Umbilical cord (tissue), 2 donors: ENCODE data around the gene TSEN54. TPM values are rescaled to one million over a fixed set of nuclear protein-coding genes. Genes with fewer than 3 reads are reported as not detected.

Source experiments
- DNase-seq: peaks from one replicate; pipeline ENCODE4 v3.0.0-alpha.2; 2015; ENCODE audit warnings: low spot score
- total RNA-seq: library from RNA; depleted of rRNA; stranded (reverse); fragments of >200 nt; gene quantifications from one replicate; pipeline ENCODE4 v1.2.3, GENCODE V29; 2014; ENCODE audit warnings: low replicate concordance; ENCODE audit not compliant: insufficient read depth

Gene TSEN54
- total RNA-seq, 1 donor from 2014 or later = 12.3 TPM

- no peak for DNase-seq
These were observed 26.5 kb downstream of the TSEN54 start for GRCh38 chr17:75542728-75543336.

- no peak for DNase-seq
These were observed 27.9 kb downstream of the TSEN54 start for GRCh38 chr17:75544250-75544649.

GRCh38 chr17:75546181-75546580 lies 29.9 kb downstream of the TSEN54 start:
- DNase-seq = no peak

- DNase-seq = no peak
These were observed 30.8 kb downstream of the TSEN54 start for GRCh38 chr17:75547091-75547490.

- no peak for DNase-seq
These were observed 32.5 kb downstream of the TSEN54 start for GRCh38 chr17:75548813-75549212.

DNA sequence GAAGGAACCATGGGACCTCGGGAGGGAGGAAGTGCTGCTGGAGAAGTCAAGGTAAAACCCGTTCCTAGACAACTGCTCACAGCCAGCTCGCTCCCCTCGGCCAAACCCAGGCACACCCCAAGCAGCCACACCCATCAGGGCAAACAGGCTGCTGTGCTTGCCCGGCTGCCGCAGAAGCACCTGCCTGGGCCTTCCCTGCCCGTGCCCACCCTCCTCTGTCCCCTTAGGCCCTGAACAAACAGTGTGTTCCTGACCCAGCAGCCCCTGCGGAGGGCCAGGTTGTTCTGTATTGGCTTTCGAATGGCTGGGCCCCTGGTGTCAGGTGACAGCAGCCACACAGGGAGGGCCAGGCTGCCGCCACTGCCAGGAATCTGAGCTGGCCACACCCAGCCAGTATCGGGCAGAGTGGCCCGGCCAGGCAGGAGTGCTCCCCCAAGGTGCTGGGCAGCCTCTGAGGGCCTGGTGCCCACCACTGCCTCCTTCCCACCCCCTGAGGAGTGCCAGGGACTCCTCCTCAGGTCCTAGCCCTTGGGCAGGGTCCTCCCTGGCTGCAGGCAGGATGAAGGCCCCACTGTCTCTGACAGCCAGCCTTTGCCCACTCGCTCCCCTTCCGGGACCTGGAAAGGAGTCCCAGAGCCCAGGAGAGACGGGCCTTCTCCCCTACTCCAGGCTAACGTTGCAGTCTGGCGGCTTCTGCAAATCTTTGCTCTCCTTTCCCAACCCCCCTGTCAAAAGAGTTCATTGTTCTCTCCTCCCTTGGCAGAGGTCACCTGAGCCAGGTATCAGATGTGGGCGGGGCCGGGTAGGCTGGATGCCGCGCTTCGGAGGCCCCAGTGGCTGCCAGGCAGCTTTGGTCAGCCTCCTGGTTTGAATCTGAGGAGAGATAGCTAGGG lies 33.2 kb downstream of the TSEN54 start:
- no peak for DNase-seq

DNA sequence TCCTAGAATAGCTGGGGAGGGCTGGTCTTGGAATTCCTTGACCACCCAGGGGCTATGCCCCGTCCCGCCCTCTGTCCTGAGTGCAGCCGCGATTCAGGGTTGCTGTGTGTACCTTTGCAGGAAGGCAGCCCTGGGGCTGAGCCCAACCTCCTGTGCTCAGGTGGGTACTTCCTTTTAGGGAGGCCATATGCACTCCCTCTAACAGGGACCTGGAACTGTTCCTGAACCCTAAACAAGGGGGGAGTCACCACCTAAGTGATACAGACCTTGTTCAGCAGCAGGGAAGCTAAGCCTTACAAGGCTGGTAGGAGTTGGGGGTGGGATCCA lies 33.8 kb downstream of the TSEN54 start:
- no peak for DNase-seq

DNA sequence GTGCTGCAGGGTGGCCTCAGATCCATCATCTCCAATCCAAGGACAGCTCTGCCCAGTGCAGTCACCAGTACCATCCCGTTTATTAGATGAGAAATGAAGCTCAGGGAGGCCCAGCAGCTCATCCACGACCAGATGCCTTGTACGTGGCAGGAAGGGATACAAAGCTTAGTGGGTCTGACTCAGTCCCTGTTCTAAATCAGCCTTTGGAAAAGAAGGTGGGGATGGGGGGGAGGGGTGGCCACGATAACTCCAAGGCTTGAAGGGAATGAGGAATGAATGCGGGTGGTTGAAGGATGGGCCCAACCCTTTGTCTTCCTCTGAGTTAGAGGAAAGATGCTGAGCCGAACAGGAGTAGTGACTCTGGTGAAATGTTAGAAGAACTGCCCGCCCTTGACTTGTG lies 34.9 kb downstream of the TSEN54 start:
- peak; percentile 85 for DNase-seq

GRCh38 chr17:75552425-75553294 lies 36.3 kb downstream of the TSEN54 start:
- DNase-seq = peak; percentile 79

GRCh38 chr17:75553295-75554110 lies 37.2 kb downstream of the TSEN54 start:
- DNase-seq = peak; percentile 32

- no peak for DNase-seq
These were observed 39.4 kb downstream of the TSEN54 start for GRCh38 chr17:75555679-75556153.

DNA sequence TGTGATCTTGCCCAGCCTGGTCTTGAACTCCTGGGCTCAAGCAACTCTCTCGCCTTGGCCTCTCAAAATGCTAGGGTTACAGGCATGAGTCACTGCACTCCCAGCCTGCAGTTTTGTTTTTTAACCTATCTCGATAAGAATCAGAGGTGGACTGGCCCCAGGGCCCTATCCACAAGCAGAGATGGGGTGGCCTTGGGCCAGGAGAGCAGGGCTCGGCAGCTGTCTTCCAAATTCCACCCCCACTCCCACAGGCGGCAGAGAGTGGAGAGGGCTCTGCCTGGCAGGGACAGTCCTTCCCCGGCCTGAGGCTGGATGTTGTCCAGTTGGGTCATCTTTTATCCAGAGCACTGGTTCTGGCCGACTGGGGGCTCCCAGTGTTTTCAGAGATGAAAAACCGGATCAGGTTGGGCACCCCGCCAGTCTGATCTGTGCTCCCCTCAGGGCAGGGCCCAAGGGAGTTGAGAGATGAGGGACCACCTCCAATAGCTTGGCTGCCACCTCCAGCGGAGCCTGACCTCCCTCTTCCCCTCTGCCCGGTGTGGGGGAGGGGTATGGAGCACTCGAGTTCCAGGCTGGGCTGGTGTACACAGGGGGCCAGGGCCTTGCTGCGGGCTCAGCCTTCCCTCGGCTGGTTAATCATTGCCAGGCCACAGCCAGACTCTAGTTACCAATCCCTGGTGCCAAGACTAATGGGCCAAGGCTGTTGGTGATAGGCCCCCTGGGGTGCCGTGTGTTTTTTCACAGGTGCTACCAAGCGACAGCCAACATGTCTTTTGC lies 40.9 kb downstream of the TSEN54 start:
- peak; percentile 59 for DNase-seq

- no peak for DNase-seq
These were observed 41.7 kb downstream of the TSEN54 start for GRCh38 chr17:75557852-75558665.

GRCh38 chr17:75558666-75559530 lies 42.6 kb downstream of the TSEN54 start:
- no peak for DNase-seq

DNA sequence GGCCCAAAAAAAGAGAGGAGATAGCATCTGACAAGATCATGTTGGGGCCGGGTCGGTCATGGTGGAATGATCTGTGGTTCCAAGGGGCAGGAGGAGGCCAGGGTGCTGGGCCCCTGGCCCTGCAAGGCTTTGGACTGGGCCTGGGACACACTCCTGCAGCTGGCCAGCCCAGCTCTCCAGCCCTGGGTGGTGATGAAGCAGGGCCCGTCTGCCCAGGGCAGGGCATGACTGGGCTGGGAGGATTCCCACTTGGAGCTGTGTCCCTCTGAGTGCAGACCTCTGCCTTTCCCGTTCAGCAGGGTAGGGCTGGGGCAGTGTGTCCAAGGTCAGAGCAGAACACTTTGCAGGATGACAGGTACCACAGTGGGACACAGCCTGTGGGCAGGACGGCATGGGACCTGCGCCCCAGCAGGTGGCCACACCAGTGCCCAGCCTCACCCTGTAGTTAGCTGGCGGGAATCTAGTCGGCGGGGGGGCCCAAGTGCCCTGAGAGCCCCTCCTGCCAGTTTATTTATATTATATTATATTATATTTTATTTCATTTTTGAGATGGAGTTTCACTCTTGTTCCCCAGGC lies 43.7 kb downstream of the TSEN54 start:
- no peak for DNase-seq

GRCh38 chr17:75561927-75562603 lies 45.7 kb downstream of the TSEN54 start:
- DNase-seq = no peak

DNA sequence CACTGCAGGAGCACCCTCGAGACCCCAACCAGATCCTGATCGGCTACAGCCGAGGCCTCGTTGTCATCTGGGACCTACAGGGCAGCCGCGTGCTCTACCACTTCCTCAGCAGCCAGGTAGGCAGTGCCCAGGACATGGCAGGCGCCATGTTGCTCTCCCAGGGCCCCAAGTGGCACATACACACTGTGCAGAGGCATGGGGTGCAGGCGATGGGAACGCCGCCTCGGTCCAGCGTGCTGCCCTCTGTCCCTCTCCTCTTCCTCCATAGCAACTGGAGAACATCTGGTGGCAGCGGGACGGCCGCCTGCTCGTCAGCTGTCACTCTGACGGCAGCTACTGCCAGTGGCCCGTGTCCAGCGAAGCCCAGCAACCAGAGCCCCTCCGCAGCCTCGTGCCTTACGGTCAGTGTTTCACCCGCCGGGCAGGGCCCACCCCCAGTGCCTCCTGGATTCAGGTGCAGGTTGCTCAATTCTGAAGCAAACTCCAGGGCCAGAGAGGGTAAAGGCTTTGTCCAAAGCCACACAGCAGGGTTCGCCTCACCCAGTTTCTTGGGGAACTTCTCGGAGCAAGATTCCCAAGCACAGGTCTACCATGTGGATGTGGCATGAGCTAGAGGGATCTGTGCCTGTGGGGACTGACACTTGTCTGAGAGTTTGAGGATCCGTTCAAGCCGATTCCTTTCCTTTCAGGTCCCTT lies 46.9 kb downstream of the TSEN54 start:
- no peak for DNase-seq
